ENCODE results near the gene PTPRN2. TPM values are rescaled to one million over a fixed set of nuclear protein-coding genes. Genes with fewer than 3 reads are reported as not detected.

PTPRN2 gene
- polyA plus RNA-seq, 1 of the 3 experiments (the other 2 are of a cell fraction), result 4.0 TPM

- H3K4me2 ChIP-seq, result no peak overlapping the region
- no peaks in the 10 kb centered on the region for H3K36me3 ChIP-seq (replicated peaks in 1 of 2; ENCODE audit: control insufficient read depth in 1 of 2, insufficient read depth in 2 of 2, low read length in 1 of 2)
- peaks cover 0 to 4% of the 10 kb centered on the region in 2 experiments; a peak in 1 of 4 replicates for H3K4me1 ChIP-seq (ENCODE audit: control insufficient read depth in 1 of 2, insufficient read depth in 2 of 2, low read depth in 1 of 2, low read length in 1 of 2)
- H3K27ac ChIP-seq (ENCODE audit: low read depth in 2 of 2, low read length in 1 of 2), result no peak overlapping the region
- no peaks in the 10 kb centered on the region for H3K9me2 ChIP-seq
- WGBS (ENCODE audit: low lambda C conversion rate), result 55% methylated on average over 13 of the region's 13 CpGs
- no peaks in the 10 kb centered on the region; the same call in 1 of the 2 replicates for H3K9me3 ChIP-seq
- H3K79me2 ChIP-seq (ENCODE audit: insufficient read depth), result no peaks in the 10 kb centered on the region
- H3F3A ChIP-seq (replicated peaks; ENCODE audit: insufficient read depth), result no peaks in the 10 kb centered on the region
- no peak for DNase-seq
- TF ChIP-seq MXI1 (IDR thresholded peaks at IDR 0.05; ENCODE audit: low read depth, low read length), result no peak
- no peak for TF ChIP-seq RAD21 (IDR thresholded peaks at IDR 0.05; ENCODE audit: low read length)
- no peak for TF ChIP-seq RFX5 (IDR thresholded peaks at IDR 0.05; ENCODE audit: low read length)
- no peak for TF ChIP-seq SIN3A (IDR thresholded peaks at IDR 0.05; ENCODE audit: borderline replicate concordance, low read depth, low read length)
- no peak for TF ChIP-seq MEF2A (IDR thresholded peaks at IDR 0.05; ENCODE audit: borderline replicate concordance, low read depth)
- no peak for TF ChIP-seq CHD2 (IDR thresholded peaks at IDR 0.05; ENCODE audit: low read length, partially characterized antibody)
- no peak for TF ChIP-seq JUND (IDR thresholded peaks at IDR 0.05)
- no peak for TF ChIP-seq PBX3 (IDR thresholded peaks at IDR 0.05)
- no peak for TF ChIP-seq YY1 (IDR thresholded peaks at IDR 0.05; ENCODE audit: low read depth)
- TF ChIP-seq TAF1 (IDR thresholded peaks at IDR 0.05; ENCODE audit: borderline replicate concordance, low read depth, low read length), result no peak
- no peak for TF ChIP-seq REST (IDR thresholded peaks at IDR 0.05; ENCODE audit: low read depth, low read length)
- TF ChIP-seq TCF12 (IDR thresholded peaks at IDR 0.05), result no peak
- TF ChIP-seq FOXM1 (IDR thresholded peaks at IDR 0.05; ENCODE audit: low read depth), result no peak
- TF ChIP-seq CTCF (IDR thresholded peaks at IDR 0.05), result no peak
- TF ChIP-seq IRF3 (IDR thresholded peaks at IDR 0.05; ENCODE audit: low read depth, low read length), result no peak
- no peak for TF ChIP-seq SMC3 (IDR thresholded peaks at IDR 0.05; ENCODE audit: low read depth, low read length)
- no peak for TF ChIP-seq USF1 (IDR thresholded peaks at IDR 0.05; ENCODE audit: borderline replicate concordance, low read depth)
- no peak for TF ChIP-seq POLR2AphosphoS5 (IDR thresholded peaks at IDR 0.05; ENCODE audit: low read depth, low read length)
- TF ChIP-seq USF2 (IDR thresholded peaks at IDR 0.05; ENCODE audit: borderline replicate concordance, low read depth, low read length), result no peak
- TF ChIP-seq GABPA (IDR thresholded peaks at IDR 0.05; ENCODE audit: low read depth), result no peak
- H4K20me1 ChIP-seq (ENCODE audit: insufficient read depth), result no peaks in the 10 kb centered on the region
- H3K9ac ChIP-seq, result no peak overlapping the region
- no peak overlapping the region for H2AFZ ChIP-seq (ENCODE audit: low read depth)
- POLR2A ChIA-PET, result no interaction called here
- H3K27me3 ChIP-seq (ENCODE audit: insufficient read depth), result no peaks in the 10 kb centered on the region
- no peak overlapping the region for H3K4me3 ChIP-seq (ENCODE audit: low read depth in 2 of 2, low read length in 1 of 2)
- CTCF ChIA-PET, result interaction anchor here (0.8 to 1.9 kb wide), 3 partner anchors 10 to 45 kb away, joined by 3 to 6 read pairs (median 4); no protein-coding TSS in a partner anchor
Measured at GRCh38 chr7:157817944-157818700, 769.5 kb downstream of the PTPRN2 start.
